Epithelial cell of proximal tubule (primary cell): ENCODE measurements around the gene PTK6. TPM values are rescaled to one million over a fixed set of nuclear protein-coding genes. Genes with fewer than 3 reads are reported as not detected.

Experiments used
- DNase-seq: peaks from one replicate; pipeline ENCODE4 v3.0.0-alpha.2; 2011; ENCODE audit warnings: low read depth
- H3K4me3 ChIP-seq: 2 replicates; pipeline ENCODE4 v1.5.1; 2011; ENCODE audit warnings: low read depth, mild to moderate bottlenecking, low read length
- CTCF ChIP-seq: conservative IDR thresholded peaks from 2 replicates; pipeline ENCODE4 v1.5.1; 2012; ENCODE audit warnings: low read depth, mild to moderate bottlenecking, low read length
- total RNA-seq: library from RNA; depleted of rRNA; stranded (reverse); fragments of >200 nt; gene quantifications from 2 replicates; pipeline ENCODE4 v1.2.3, GENCODE V29; 2015

Gene PTK6
- total RNA-seq, 1 donor from 2014 or later = not detected

- no peak for DNase-seq
- TF ChIP-seq CTCF = no peak
- no peak overlapping the region for H3K4me3 ChIP-seq
Observed at GRCh38 chr20:63529861-63530787, 7.1 kb downstream of the PTK6 start.

GRCh38 chr20:63529180-63529860, 7.9 kb downstream of the PTK6 start:
- TF ChIP-seq CTCF = no peak
- no peak for DNase-seq
- no peak overlapping the region for H3K4me3 ChIP-seq

GRCh38 chr20:63527184-63527583, 10.0 kb downstream of the PTK6 start:
- no peak overlapping the region for H3K4me3 ChIP-seq
- TF ChIP-seq CTCF = no peak
- DNase-seq = no peak

GRCh38 chr20:63525971-63526370, 11.2 kb downstream of the PTK6 start:
- no peak for DNase-seq
- no peak overlapping the region for H3K4me3 ChIP-seq
- TF ChIP-seq CTCF = no peak

- no peak overlapping the region for H3K4me3 ChIP-seq
- DNase-seq = no peak
- no peak for TF ChIP-seq CTCF
Observed at GRCh38 chr20:63525185-63525584, 12.0 kb downstream of the PTK6 start.

GRCh38 chr20:63522981-63523611, 14.1 kb downstream of the PTK6 start:
- DNase-seq = no peak
- no peak overlapping the region for H3K4me3 ChIP-seq
- no peak for TF ChIP-seq CTCF
